SHP77 (cell line): Measurements from ENCODE around the gene ATPAF2.

ENCODE experiments used
- DNase-seq, 2 experiments: peaks; one replicate each; lab custom pipeline; 2025; lab: John Stamatoyannopoulos, UW

The ATPAF2 gene

DNA sequence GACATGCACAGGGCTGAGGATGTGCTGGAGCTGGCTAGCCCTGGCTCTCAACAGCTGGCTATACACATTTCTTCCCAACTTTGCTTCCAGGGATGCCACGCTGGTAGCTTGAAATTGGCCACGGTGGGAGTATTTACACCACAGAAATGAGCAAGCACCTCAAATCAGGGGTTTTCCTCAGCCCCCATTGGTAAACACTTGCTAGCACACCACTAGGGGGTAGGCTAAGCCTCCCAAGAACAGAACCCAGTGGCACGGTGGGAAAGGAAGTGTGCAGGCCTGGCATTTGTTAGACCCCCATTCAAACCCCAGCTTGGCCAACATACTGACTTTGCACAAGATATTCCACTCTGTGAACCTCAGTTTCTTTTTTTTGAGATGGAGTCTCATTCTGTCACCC is 53.4 kb downstream of the ATPAF2 start:
- peak in 1 of 2 experiments; percentile 20 for DNase-seq

DNA sequence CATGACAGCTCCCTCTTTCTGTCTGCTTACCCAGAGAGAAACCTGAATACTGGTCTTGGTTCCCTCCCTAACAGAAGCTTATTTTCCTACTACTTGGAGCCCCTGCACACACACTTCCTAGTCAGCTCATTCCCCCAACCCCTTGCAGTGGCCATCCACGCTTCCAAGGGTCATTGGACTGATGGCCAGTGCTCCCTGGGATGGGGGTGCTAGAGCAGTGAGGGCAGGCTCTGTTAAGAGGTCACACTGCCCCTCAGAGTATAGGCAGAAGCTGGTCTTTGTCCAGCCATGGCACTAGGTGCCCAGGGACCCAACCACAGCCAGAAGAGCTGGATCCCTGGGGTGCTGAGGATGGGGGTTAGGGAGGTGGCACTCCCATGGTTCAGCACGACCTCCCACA is 53.8 kb downstream of the ATPAF2 start:
- DNase-seq: no peak

DNA sequence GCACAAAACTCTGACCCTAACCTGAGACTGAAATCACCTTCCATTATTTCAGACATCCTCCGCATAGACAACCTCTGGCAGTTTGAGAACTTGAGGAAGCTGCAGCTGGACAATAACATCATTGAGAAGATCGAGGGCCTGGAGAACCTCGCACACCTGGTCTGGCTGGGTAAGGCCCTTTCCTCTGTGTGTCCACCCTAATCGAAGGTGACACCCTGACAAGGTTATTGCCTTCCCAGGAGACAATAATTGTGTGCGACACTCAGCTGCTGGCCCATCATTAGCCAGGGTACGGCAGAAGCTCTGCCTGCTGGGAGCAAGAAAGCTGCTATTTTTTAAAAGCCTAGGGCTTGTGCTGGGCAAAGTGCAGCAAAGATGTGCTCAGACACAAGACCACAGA is 55.2 kb downstream of the ATPAF2 start:
- no peak for DNase-seq

DNA sequence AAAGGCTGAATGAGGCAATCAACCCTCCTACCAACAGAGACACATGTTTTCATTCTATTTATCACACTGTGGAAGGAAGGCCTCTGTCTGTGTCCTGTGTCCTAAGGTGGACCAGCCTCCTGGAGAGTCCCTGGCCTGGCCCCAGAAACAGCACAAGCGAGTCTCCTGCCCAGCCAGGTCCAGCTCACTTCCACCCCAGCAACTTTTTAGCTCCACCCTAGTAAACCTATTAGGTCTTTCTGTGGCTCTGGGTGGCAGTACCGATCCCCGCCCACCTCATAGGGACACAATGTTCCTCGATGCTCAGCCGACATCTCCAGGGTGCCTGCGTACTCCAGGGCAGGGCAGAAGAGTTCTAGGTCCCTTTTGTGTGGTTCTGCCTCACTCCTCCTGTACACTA is 55.6 kb downstream of the ATPAF2 start:
- DNase-seq: no peak

DNA sequence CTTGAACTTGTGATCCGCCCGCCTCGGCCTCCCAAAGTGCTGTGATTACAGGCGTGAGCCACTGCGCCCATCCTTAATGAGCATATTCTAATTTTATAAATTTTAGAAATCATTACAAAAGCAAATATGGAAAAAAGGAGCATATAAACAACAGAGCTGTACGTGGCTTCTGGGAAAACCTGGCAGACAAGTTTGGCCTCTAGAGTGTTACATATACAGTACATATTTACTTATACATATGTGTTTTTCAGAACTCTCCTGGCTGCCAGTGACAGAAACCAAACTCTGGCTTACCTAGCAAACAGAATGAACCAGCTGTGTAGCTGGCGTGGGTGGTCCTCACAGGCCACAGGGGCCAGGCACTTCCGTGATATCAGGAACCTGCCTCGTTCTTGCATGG is 56.2 kb downstream of the ATPAF2 start:
- DNase-seq: no peak

DNA sequence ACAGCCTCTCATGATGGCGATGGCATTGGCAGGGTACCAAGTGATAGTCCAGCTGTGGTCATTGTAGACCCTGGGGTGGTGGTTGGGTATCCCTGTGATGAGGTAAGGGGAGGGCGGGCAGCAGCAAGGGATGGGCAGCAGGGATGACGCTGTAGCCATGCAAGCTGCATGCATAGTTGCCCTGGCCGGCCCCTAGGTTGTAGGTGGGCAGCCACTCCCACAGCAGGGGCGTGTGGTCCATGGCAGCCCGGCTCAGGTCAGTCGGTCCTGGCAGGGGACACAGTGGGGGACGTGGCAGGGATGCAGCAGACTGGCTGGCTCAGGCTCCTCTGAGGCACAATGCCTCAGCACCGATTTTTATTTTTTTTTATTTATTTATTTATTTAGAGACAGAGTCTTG is 57.6 kb downstream of the ATPAF2 start:
- no peak for DNase-seq

DNA sequence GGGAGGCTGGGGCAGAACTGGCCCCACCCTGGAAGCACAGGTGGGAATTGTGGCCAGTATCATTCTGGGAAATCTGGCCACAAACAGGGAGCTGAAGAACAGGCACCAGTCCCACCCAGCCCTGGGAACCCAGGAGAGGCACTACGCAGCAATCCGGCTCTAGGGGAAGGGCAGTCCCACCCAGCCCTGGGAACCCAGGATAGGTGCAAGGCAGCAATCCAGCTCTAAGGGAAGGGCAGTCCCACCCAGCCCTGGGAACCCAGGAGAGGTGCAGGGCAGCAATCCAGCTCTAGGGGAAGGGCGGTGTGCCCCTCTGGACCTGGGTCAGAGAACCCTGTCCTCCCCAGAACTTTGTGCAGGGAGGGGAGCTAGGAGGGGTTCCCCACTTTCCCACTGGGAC is 59.2 kb downstream of the ATPAF2 start:
- no peak for DNase-seq

DNA sequence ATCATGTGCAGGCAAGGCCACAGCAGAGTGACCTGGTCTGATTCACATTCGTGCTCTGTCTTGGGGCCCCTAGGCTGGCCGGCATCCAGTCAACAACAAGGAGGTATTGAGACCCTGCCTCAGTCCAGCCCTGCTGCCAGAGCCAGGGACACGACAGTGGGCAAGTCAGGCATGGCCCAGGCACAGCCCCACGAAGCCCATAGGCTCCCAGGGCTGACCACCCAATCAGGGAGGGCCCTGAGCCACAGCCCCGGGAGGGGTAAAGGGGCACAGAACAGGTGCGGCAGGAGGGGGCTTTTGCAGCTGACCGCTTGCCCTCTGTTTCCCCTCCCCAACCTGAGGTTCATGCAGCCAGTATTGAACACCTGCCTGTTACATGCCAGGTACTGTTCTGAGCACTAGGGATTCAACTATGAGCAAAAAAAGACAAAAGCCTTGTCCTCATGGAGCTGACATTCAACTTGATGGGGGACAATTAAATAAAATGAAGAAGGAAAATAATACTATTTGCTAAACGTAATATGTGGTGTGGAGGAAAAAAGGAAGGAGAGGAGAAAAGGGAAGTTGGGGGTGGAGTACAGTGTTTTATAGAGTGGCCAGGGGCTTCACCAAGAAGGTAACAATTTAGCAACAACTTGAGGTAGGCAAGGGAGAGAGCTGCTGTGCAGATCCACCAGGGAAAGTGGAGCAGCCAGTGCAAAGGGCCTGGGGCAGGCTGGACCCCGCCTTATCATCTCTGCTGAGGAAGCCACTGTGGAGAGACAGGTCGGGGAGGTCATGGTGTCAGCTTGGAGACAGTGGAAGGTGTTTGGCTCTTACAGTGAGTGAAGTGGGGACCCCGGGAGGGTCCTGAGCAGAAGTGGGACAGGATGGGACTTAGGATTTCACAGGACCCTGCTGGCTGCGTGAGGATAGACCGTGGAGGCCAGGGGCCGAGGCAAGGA is 60.2 kb downstream of the ATPAF2 start:
- DNase-seq: no peak

DNA sequence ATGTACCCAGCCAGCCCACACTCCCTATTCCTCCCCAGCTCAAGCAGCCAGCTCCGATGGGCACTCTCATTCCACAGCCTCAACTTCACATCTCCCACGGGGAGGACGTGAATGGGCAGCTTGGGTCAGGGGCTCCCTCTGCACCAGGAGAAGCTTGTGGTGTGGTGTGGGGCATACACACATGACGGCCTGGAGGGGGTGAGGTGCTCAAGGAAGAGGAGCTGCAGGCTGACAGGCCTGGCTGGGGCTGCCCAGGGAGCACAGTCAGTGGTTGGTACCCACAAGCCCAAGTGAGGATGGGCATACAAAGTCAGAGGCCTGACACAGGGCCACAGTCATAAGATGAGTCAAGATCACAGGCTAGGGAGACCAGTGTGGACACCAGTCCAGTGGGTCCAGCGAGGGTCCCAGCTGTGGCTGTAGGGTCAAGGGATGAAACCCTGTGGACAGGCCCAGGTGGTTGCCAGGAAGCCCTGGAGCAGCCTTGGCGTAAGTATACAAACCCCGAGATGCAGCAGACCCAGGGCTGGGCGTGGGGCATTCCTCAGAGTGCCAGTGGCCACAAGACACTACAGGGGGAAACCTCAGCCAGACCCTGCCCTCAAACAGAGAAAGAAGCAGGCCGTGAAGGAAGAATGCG is 61.9 kb downstream of the ATPAF2 start:
- DNase-seq: no peak

DNA sequence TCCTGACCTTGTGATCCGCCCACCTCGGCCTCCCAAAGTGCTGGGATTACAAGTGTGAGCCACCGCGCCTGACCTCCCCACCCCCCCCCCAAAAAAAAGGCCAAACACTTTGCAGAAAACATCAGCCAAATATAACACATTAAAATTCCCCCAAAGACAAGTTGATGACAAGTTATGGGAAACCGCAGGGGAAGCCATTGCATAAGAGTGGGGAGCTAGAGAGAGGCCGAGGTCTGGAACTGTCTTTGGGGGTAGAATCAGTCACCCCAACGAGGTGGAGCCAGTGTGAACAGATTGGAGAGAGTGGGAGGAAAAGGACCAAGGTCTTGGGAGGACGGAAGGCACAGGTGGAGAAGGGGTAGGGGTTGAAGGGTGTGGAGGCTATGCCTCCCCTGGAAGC is 63.5 kb downstream of the ATPAF2 start:
- DNase-seq: no peak

DNA sequence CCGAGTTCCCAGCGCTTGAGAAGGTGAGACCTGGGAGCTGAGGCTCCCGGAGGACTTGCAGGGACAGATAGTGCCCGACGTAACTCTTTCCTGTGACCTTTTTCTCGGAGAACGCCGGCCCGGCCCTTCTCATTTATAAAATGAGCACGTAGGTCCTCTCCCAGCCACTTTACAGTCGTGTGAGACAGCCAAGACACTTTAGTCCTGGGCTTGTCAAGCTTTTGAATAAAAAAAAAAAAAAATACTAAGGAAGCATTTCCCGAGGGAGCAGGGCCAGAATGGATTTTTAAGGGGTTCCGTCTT is 66.1 kb downstream of the ATPAF2 start:
- no peak for DNase-seq

DNA sequence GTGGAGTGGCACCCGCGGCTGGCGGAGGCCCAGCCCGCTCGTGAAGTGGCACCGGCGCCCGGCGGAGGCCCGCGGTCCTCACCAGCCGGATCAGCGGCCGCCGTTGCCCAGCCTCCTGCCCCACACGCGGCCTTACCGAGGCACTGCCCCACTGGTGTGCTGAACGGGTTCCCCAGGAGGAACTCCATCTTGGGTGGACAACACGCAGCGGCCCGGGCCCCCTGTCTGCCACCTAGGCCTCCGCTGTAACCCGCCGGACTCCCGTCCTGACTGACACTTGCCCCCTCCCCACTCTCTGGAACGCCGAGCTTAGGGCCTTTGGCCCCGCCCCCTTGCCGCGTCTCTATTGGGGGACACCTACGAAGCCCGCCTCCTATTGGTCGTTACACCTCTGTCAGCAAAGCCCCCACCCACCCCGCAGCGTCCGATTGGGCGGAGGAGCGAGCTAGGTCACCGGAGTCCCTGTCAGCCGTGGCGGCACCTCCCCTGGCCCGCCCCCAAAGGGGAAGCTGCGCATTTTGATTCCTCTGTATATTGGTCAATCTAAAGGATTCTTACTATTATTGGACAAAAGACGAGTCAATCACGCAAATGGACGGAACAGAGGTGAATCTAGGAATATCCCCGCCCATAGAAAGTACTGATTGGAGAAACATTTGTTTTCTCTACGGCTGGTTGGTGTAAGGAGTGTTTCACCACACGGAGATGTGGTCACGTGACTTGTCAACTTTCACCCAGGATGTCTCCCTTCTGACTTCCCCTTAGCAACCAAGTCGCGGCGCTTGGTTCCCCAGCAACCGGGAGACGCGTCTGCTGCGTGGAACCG is 66.6 kb downstream of the ATPAF2 start, which contains the start of the genes DRC3 and TOM1L2:
Gene DRC3 (plus strand): TSS at position 737 of the 826 bp plus-strand sequence. CDS start 4,737 bp downstream, outside the sequence.
Gene TOM1L2 (minus strand): TSS at position 275 of the 826 bp plus-strand sequence. CDS start 87 bp downstream, at position 188.
- peak; percentile 100 for DNase-seq

DNA sequence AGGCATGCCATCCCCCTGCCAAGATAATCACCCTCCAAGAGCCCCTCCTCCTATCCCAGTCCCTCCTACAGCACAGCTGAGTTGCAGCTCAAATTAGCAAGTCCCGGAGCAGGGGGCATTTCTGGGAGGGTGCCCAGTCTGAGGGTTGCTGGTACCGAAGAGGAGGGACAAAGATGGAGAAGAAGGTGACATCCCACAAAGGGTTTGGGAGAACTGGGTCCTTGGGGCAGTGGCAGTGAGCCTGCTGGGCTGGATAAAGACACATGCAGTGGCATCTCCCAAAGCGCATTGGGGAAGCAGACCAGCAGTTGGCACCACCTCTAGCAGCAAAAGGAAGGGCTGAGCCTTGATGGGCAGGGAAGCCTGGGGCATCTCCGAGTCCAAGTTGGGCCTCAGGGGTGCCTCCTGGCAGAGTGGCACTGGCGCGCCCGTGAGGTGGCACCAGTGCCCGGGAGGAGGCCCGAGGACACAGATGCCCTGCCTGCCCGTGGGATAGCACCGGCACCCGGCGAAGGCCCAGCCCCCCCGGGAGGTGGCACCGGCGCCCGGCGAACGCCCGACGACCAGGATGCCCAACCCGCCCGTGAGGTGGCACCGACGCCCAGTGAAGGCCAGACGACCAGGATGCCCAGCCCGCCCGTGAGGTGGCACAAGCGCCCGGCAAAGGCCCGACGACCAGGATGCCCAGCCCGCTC is 67.4 kb downstream of the ATPAF2 start:
- DNase-seq: no peak

DNA sequence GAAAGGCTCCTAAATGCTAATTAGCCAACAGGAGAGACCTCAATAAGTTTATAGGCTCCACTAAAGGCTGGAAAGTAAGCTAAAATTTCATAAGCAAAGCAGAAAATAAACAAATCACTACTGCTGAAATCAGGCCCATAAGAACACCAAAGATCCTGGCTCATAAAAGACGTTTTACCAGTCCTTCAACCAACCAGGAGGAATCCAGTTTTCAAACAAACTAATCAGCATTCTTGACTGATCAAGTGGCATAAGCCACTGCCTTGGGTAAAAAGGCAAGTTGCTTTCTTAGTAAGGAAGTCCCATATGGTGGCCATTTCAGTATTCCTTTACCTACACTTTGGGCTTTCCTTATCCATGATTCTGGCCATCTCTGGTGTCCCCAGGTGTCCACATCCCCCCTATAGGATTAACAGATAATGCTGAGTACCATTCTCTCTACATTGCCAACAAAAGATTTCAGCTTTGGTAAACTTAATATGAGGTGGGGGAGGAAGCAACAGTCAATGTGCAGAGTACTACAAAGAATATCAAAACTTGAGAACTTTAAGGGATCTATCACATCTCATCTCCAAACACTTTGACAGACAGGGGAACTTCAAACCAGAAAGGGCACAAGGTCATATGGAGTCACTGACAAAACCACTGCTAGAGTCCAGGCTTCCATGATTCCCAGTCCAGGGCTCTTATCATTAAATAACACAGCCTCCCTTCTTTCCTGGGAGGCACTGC is 68.1 kb downstream of the ATPAF2 start:
- DNase-seq: no peak
